H1 (cell line): ENCODE data around the gene ABCB11. TPM values are rescaled to one million over a fixed set of nuclear protein-coding genes. Genes with fewer than 3 reads are reported as not detected.

Experiments used
- CTCF ChIA-PET: fragments of 300-600 bp; sonication (Branson Sonifier 250); formaldehyde crosslinking; loops from one replicate; lab custom pipeline; 2021; ENCODE audit not compliant: partially characterized antibody; lab: Charles Lee
- POLR2A ChIA-PET: fragments of 300-600 bp; sonication (Branson Sonifier 250); formaldehyde crosslinking; loops from one replicate; lab custom pipeline; 2021; ENCODE audit warnings: inconsistent platforms; ENCODE audit not compliant: partially characterized antibody; lab: Charles Lee
- DNase-seq, 2 experiments: peaks; one replicate each; pipeline versions ENCODE4 v3.0.0 to v3.0.0-alpha.2; 2010 to 2022; ENCODE audit warnings: low spot score in 2 of 2, low read depth in 1 of 2, mixed read lengths in 1 of 2
- FAIRE-seq: peaks from 2 replicates; lab custom pipeline; 2011; peaks lifted over from hg19 to GRCh38; lab: Jason Lieb, UNC
- H2AFZ ChIP-seq: 2 replicates; pipeline ENCODE4 v1.8.1; 2012; ENCODE audit warnings: low read length, inconsistent platforms
- H2AK5ac ChIP-seq: 2 replicates; pipeline ENCODE4 v1.6.1; 2013; ENCODE audit warnings: low read depth, low read length
- H2BK120ac ChIP-seq: replicated peaks from 2 replicates; pipeline ENCODE3; 2013; ENCODE audit warnings: low read depth, low read length, inconsistent platforms
- H2BK12ac ChIP-seq: 2 replicates; pipeline ENCODE4 v1.6.1; 2013; ENCODE audit warnings: low read depth, low read length
- H2BK15ac ChIP-seq: 2 replicates; pipeline ENCODE4 v1.6.1; 2013; ENCODE audit warnings: low read length
- H2BK20ac ChIP-seq: 2 replicates; pipeline ENCODE4 v1.6.1; 2013; ENCODE audit warnings: low read length
- H2BK5ac ChIP-seq: 2 replicates; pipeline ENCODE4 v1.6.1; 2013; ENCODE audit warnings: low read depth, low read length
- H3K14ac ChIP-seq: 2 replicates; pipeline ENCODE4 v1.6.1; 2013; ENCODE audit warnings: inconsistent platforms; ENCODE audit not compliant: insufficient read length
- H3K18ac ChIP-seq: 2 replicates; pipeline ENCODE4 v1.6.1; 2013; ENCODE audit warnings: low read length; ENCODE audit errors: extremely low read depth
- H3K23ac ChIP-seq: 2 replicates; pipeline ENCODE4 v1.6.1; 2013; ENCODE audit warnings: inconsistent platforms; ENCODE audit not compliant: insufficient read length
- H3K23me2 ChIP-seq: 2 replicates; pipeline ENCODE4 v1.6.1; 2013; ENCODE audit warnings: low read depth, low read length
- H3K27ac ChIP-seq: 2 replicates; pipeline ENCODE4 v1.6.1; 2011; ENCODE audit warnings: low read depth, low read length, inconsistent platforms
- H3K27me3 ChIP-seq, 4 experiments: replicated peaks in 1 of 4; 1 replicate in 1 of 4; 2 replicates in 3 of 4; pipeline versions ENCODE4 v1.6.1 to v1.8.1; 2011 to 2013; ENCODE audit warnings: low read length in 3 of 4, mild to moderate bottlenecking in 3 of 4, inconsistent platforms in 2 of 4, mixed read lengths in 2 of 4, moderate library complexity in 1 of 4; ENCODE audit not compliant: control insufficient read depth in 3 of 4, insufficient read depth in 3 of 4; ENCODE audit errors: extremely low read depth in 1 of 4
- H3K36me3 ChIP-seq, 4 experiments: 2 replicates each; pipeline versions ENCODE4 v1.6.1 to v1.8.1; 2011 to 2013; ENCODE audit warnings: mild to moderate bottlenecking in 4 of 4, low read length in 3 of 4, moderate library complexity in 2 of 4, control low read depth in 1 of 4, inconsistent platforms in 1 of 4; ENCODE audit not compliant: insufficient read depth in 4 of 4, control insufficient read depth in 2 of 4
- H3K4ac ChIP-seq: replicated peaks from 2 replicates; pipeline ENCODE3; 2013; ENCODE audit warnings: low read length, low read depth, mixed read lengths, inconsistent platforms; ENCODE audit not compliant: insufficient read length
- H3K4me1 ChIP-seq, 4 experiments: replicated peaks in 1 of 4; 1 replicate in 1 of 4; 2 replicates in 3 of 4; pipeline versions ENCODE4 v1.6.1 to v1.8.1; 2011 to 2013; ENCODE audit warnings: low read length in 3 of 4, inconsistent platforms in 2 of 4, mixed read lengths in 1 of 4; ENCODE audit not compliant: insufficient read depth in 4 of 4, control insufficient read depth in 3 of 4
- H3K4me2 ChIP-seq, 2 experiments: 2 replicates each; pipeline versions ENCODE4 v1.6.1 to v1.8.1; 2011 to 2013; ENCODE audit warnings: low read depth in 2 of 2, low read length in 2 of 2, control low read depth in 1 of 2, inconsistent platforms in 1 of 2, mild to moderate bottlenecking in 1 of 2; ENCODE audit not compliant: insufficient read depth in 1 of 2
- H3K4me3 ChIP-seq, 4 experiments: fragments of 200-600, 300-600 bp in 1 of 4; sonication (generic), shearing (Covaris generic), sonication (Bioruptor Twin) in 1 of 4; 2 replicates each; pipeline versions ENCODE4 v1.5.1 to v1.8.1; 2011 to 2016; ENCODE audit warnings: low read length in 4 of 4, low read depth in 3 of 4, control low read depth in 2 of 4, inconsistent platforms in 2 of 4, mild to moderate bottlenecking in 2 of 4, mixed read lengths in 1 of 4, moderate library complexity in 1 of 4; ENCODE audit not compliant: insufficient read depth in 2 of 4; ENCODE audit errors: extremely low read depth in 1 of 4
- H3K56ac ChIP-seq: replicated peaks from 2 replicates; pipeline ENCODE3; 2013; ENCODE audit warnings: low read depth, mild to moderate bottlenecking, mixed read lengths, low read length, inconsistent platforms; ENCODE audit not compliant: insufficient read length
- H3K79me1 ChIP-seq: 2 replicates; pipeline ENCODE4 v1.6.1; 2013; ENCODE audit warnings: low read depth, low read length, control low read depth
- H3K79me2 ChIP-seq, 2 experiments: 2 replicates each; pipeline versions ENCODE4 v1.6.1 to v1.8.1; 2012 to 2013; ENCODE audit warnings: low read length in 2 of 2, mild to moderate bottlenecking in 2 of 2, inconsistent platforms in 1 of 2; ENCODE audit not compliant: insufficient read depth in 2 of 2, control insufficient read depth in 1 of 2
- H3K9ac ChIP-seq, 4 experiments: replicated peaks in 1 of 4; 1 replicate in 1 of 4; 2 replicates in 3 of 4; pipeline versions ENCODE4 v1.6.1 to v1.8.1; 2011 to 2013; ENCODE audit warnings: low read depth in 3 of 4, low read length in 3 of 4, control low read depth in 2 of 4, mild to moderate bottlenecking in 2 of 4, moderate library complexity in 2 of 4, inconsistent platforms in 1 of 4; ENCODE audit errors: extremely low read depth in 1 of 4
- H3K9me3 ChIP-seq, 2 experiments: 2 replicates each; pipeline versions ENCODE4 v1.6.1 to v1.8.1; 2012 to 2013; ENCODE audit warnings: mild to moderate bottlenecking in 2 of 2, moderate library complexity in 2 of 2, control low read depth in 1 of 2, inconsistent platforms in 1 of 2, low read depth in 1 of 2, low read length in 1 of 2, mixed read lengths in 1 of 2; ENCODE audit not compliant: insufficient read depth in 2 of 2
- H4K20me1 ChIP-seq, 2 experiments: replicated peaks in 1 of 2; 2 replicates each; pipeline versions ENCODE3 to v1.8.1; 2011 to 2013; ENCODE audit warnings: inconsistent platforms in 2 of 2, low read length in 2 of 2, mild to moderate bottlenecking in 1 of 2; ENCODE audit not compliant: insufficient read depth in 2 of 2, control insufficient read depth in 1 of 2
- H4K5ac ChIP-seq: 2 replicates; pipeline ENCODE4 v1.6.1; 2013; ENCODE audit warnings: low read length, low read depth, mixed read lengths, inconsistent platforms; ENCODE audit not compliant: insufficient read length
- H4K8ac ChIP-seq: 2 replicates; pipeline ENCODE4 v1.8.0; 2013; ENCODE audit warnings: mild to moderate bottlenecking, moderate library complexity, low read length, inconsistent platforms; ENCODE audit not compliant: insufficient read depth; ENCODE audit errors: extremely low read depth
- H4K91ac ChIP-seq: replicated peaks from 2 replicates; pipeline ENCODE3; 2013; ENCODE audit warnings: low read length, mixed read lengths, inconsistent platforms; ENCODE audit not compliant: insufficient read length
- CEBPB ChIP-seq: IDR thresholded peaks from 2 replicates; pipeline ENCODE4 v1.6.1; 2012; ENCODE audit warnings: low read depth, low read length
- WGBS, 2 experiments: shearing (Covaris generic) in 1 of 2; methylation state at CpG; one replicate each; pipeline versions ENCODE4 v1.1.6 to v1.1.7; 2013 to 2015; ENCODE audit warnings: low lambda C conversion rate in 2 of 2, mixed read lengths in 2 of 2, inconsistent platforms in 1 of 2, low coverage in 1 of 2, missing lambda C conversion rate in 1 of 2; ENCODE audit not compliant: insufficient replicate concordance in 2 of 2, insufficient coverage in 1 of 2, insufficient read length in 1 of 2; ENCODE audit errors: extremely low coverage in 1 of 2, missing lambda C conversion rate in 1 of 2; 5-methylcytosine and 5-hydroxymethylcytosine counted together
- polyA plus RNA-seq, 7 experiments: library from polyadenylated mRNA; depleted of rRNA in 3 of 7; stranded (reverse) in 5 of 7; unstranded in 2 of 7; fragments of >200 nt in 5 of 7; fragments of 200-250 nt in 2 of 7; gene quantifications; 1 replicate in 5 of 7; 2 replicates in 1 of 7; 4 replicates in 1 of 7; pipeline versions ENCODE4 v1.2.1 to v1.2.3, GENCODE V29; 2011 to 2013; ENCODE audit warnings: missing spikeins in 2 of 7, mixed read lengths in 2 of 7
- total RNA-seq: library from RNA; stranded (reverse); fragmentation: NEBNext Ultra II Directional; extraction: Animal tissue kit (Norgen Biotek cat#: 25700); gene quantifications from 2 replicates; pipeline ENCODE4 v1.2.1, GENCODE V29; 2021

ABCB11 gene
- total and polyA plus RNA-seq, 2 of the 8 experiments (the other 6 are each of a cell fraction or from before 2014, with no cell fraction given): not detected

DNA sequence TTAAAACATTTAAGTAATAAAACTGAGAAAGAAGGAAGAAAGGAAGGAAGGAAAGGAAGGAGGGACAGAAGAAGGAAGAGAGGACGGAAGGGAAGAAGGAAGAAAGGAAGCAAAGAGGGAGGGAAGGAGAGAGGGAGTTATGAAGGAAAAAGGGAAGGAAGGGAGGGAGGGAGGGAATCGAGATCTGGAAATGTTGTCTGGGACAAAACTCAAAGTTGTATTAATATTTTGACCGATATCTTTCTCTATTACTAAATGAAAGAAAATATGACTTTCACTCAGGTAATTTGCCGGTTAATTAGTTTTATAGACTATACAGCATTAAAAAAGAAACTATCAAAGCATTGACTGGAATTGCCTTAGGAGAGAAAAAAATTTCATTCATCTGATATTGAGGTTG, 85.6 kb downstream of the ABCB11 start:
- H3K4me3 ChIP-seq: no peak overlapping the region
- no peaks in the 10 kb centered on the region for H3K36me3 ChIP-seq
- H4K91ac ChIP-seq: no peak overlapping the region
- no peak overlapping the region for H3K9ac ChIP-seq
- H3K79me1 ChIP-seq: no peaks in the 10 kb centered on the region
- CTCF ChIA-PET: interaction anchor here (1.3 to 4.8 kb wide), 3 partner anchors 8 to 19 kb away, joined by 4 to 48 read pairs (median 32); no protein-coding TSS in a partner anchor
- H2BK5ac ChIP-seq: no peak overlapping the region
- H3K23me2 ChIP-seq: no peaks in the 10 kb centered on the region
- no peak overlapping the region for H2BK12ac ChIP-seq
- DNase-seq: no peak
- no peak overlapping the region for H3K4ac ChIP-seq
- no peaks in the 10 kb centered on the region for H3K9me3 ChIP-seq
- no peak overlapping the region for H3K27ac ChIP-seq
- TF ChIP-seq CEBPB: no peak
- H3K4me2 ChIP-seq: no peak overlapping the region
- H3K79me2 ChIP-seq: no peaks in the 10 kb centered on the region
- H3K14ac ChIP-seq: no peak overlapping the region
- no peak overlapping the region for H2AFZ ChIP-seq
- H4K8ac ChIP-seq: no peak overlapping the region
- no peak overlapping the region for H2BK15ac ChIP-seq
- no peak for FAIRE-seq
- POLR2A ChIA-PET: no interaction called here
- no peak overlapping the region for H2AK5ac ChIP-seq
- no peaks in the 10 kb centered on the region for H4K20me1 ChIP-seq
- no peaks in the 10 kb centered on the region for H3K4me1 ChIP-seq
- no peak overlapping the region for H3K23ac ChIP-seq
- H2BK120ac ChIP-seq: no peak overlapping the region
- H4K5ac ChIP-seq: no peak overlapping the region
- H3K27me3 ChIP-seq: no peaks in the 10 kb centered on the region
- no peak overlapping the region for H2BK20ac ChIP-seq
- H3K56ac ChIP-seq: no peak overlapping the region
- WGBS, 2 experiments: 62 to 100% methylated on average over 1 to 4 of the region's 4 CpGs
- no peak overlapping the region for H3K18ac ChIP-seq
